GM23248 (cell line): ENCODE data around the gene PPP1R1B. TPM values are rescaled to one million over a fixed set of nuclear protein-coding genes. Genes with fewer than 3 reads are reported as not detected.

ENCODE experiments used
- DNase-seq: peaks from one replicate; pipeline ENCODE4 v3.0.0-alpha.2; 2015
- H2AFZ ChIP-seq: fragments of 200-600 bp; sonication (generic); 2 replicates; pipeline ENCODE4 v1.6.1; 2016; ENCODE audit warnings: antibody characterized with exemption
- H3F3A ChIP-seq: fragments of 200-600 bp; sonication (generic); 2 replicates; pipeline ENCODE4 v1.6.1; 2016; ENCODE audit warnings: mild to moderate bottlenecking, antibody characterized with exemption, mixed run types; ENCODE audit not compliant: insufficient read depth
- H3K27ac ChIP-seq: fragments of 200-600 bp; sonication (generic); 2 replicates; pipeline ENCODE4 v1.5.1; 2016; ENCODE audit warnings: mild to moderate bottlenecking
- H3K27me3 ChIP-seq: fragments of 200-600 bp; sonication (generic); replicated peaks from 2 replicates; pipeline ENCODE4 v1.6.1; 2016; ENCODE audit warnings: mild to moderate bottlenecking; ENCODE audit not compliant: insufficient read depth
- H3K36me3 ChIP-seq: fragments of 200-600 bp; sonication (generic); 2 replicates; pipeline ENCODE4 v1.6.1; 2016; ENCODE audit warnings: low read depth, mild to moderate bottlenecking
- H3K4me1 ChIP-seq: fragments of 200-600 bp; sonication (generic); 2 replicates; pipeline ENCODE4 v1.6.1; 2016; ENCODE audit warnings: mild to moderate bottlenecking; ENCODE audit not compliant: insufficient read depth
- H3K4me2 ChIP-seq: fragments of 200-600 bp; sonication (generic); one replicate; pipeline ENCODE4 v1.6.1; 2016; ENCODE audit warnings: mild to moderate bottlenecking; ENCODE audit not compliant: unreplicated experiment
- H3K4me3 ChIP-seq: fragments of 200-600 bp; sonication (generic); 2 replicates; pipeline ENCODE4 v1.5.1; 2016; ENCODE audit warnings: mild to moderate bottlenecking
- H3K79me2 ChIP-seq: fragments of 200-600 bp; sonication (generic); 2 replicates; pipeline ENCODE4 v1.6.1; 2016; ENCODE audit warnings: mild to moderate bottlenecking; ENCODE audit not compliant: insufficient read depth
- H3K9ac ChIP-seq: fragments of 200-600 bp; sonication (generic); 2 replicates; pipeline ENCODE4 v1.6.1; 2016; ENCODE audit warnings: mild to moderate bottlenecking
- H3K9me2 ChIP-seq: fragments of 200-600 bp; sonication (generic); 2 replicates; pipeline ENCODE4 v1.6.1; 2016; ENCODE audit warnings: mixed run types, mild to moderate bottlenecking, moderate library complexity; ENCODE audit not compliant: insufficient read depth
- H3K9me3 ChIP-seq: fragments of 200-600 bp; sonication (generic); one replicate; pipeline ENCODE4 v1.6.1; 2017; ENCODE audit warnings: low read depth
- H4K20me1 ChIP-seq: fragments of 200-600 bp; sonication (generic); 2 replicates; pipeline ENCODE4 v1.6.0; 2016; ENCODE audit not compliant: insufficient read depth
- EZH2 ChIP-seq: fragments of 200-600 bp; sonication (generic); IDR thresholded peaks from 2 replicates; pipeline ENCODE4 v1.6.1; 2018; ENCODE audit warnings: antibody characterized with exemption, mild to moderate bottlenecking; ENCODE audit not compliant: insufficient read depth, poor library complexity, severe bottlenecking
- EZH2phosphoT487 ChIP-seq: fragments of 200-600 bp; sonication (generic); IDR thresholded peaks from 2 replicates; pipeline ENCODE4 v1.6.1; 2018; ENCODE audit warnings: antibody characterized with exemption, moderate library complexity, mild to moderate bottlenecking, low read depth; ENCODE audit not compliant: insufficient read depth
- WGBS, 2 experiments: methylation state at CpG; one replicate each; pipeline ENCODE4 v1.1.6; 2015 to 2017; ENCODE audit warnings: low lambda C conversion rate in 2 of 2, low coverage in 1 of 2; ENCODE audit errors: missing lambda C conversion rate in 2 of 2; 5-methylcytosine and 5-hydroxymethylcytosine counted together
- in situ Hi-C: fragments of 300-500 bp; cut with MboI; formaldehyde crosslinking; loops from 2 replicates; pipeline ENCODE4 v1.15.0; 2020
- polyA plus RNA-seq: library from polyadenylated mRNA; unstranded; fragments of >200 nt; fragmentation: Nextera tagmentation; extraction: Ambion mirVana; gene quantifications from 2 replicates; pipeline ENCODE4 v1.2.1, GENCODE V29; 2016
- total RNA-seq: library from RNA; depleted of rRNA; stranded (reverse); fragments of >200 nt; shearing (Covaris generic); gene quantifications from 2 replicates; pipeline ENCODE4 v1.2.3, GENCODE V29; 2014; rRNA removed

Gene PPP1R1B
- total and polyA plus RNA-seq, 2 experiments from 2014 or later = not detected

DNA sequence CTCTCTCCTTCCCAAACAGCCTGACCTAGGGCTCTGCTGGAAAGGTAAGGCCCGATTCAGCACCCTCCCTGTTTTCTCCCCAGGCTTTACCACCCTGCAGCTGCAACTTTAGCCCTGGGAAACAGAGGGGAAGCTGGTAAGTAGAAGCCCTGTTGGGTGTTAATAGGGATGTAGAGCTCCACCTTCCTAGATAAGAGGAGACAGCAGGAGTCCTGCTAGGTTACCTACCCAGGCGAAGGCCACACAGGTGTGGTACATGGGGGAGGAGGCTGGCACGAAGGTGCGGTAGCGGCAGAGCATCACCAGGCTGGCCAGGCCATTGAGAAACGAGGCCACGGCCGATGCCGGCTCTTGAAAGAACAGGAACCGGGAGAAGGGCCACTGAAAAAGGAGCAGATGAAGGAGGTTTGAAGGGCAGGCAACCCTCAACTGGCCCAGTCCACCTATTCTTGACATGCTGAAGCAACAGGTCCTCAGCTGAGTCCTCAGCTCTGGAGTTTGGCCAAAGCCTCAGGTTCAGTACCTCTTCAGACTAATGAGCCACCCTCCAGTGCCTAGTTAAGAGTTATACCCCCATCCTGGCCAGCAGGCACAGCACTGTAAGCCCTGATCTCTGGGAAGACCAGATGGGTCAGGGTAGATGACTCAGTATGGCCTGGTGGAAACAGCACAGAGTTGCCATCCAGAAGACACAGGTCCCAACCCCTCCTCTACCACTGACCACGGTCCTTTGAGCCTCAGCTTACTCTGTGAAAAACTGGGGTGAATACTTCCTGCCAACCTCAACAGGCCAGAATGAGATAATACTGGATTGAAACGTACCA, 57.8 kb downstream of the PPP1R1B start:
- no peaks in the 10 kb centered on the region for H3K36me3 ChIP-seq
- TF ChIP-seq EZH2 (no peak), EZH2phosphoT487 (no peak)
- H3K9ac ChIP-seq = no peak overlapping the region
- H3K27ac ChIP-seq = no peak overlapping the region
- in situ Hi-C loops = no loop called here
- H3K9me3 ChIP-seq = no peaks in the 10 kb centered on the region
- DNase-seq = no peak
- H3K27me3 ChIP-seq = no peaks in the 10 kb centered on the region
- no peak overlapping the region for H2AFZ ChIP-seq
- peaks cover 8% of the 10 kb centered on the region; the same call in 1 of the 2 replicates for H3K9me2 ChIP-seq
- H3K4me3 ChIP-seq = no peak overlapping the region
- WGBS, 2 experiments = 91% methylated on average over 12 of the region's 12 CpGs
- peaks cover 22% of the 10 kb centered on the region for H3F3A ChIP-seq
- no peaks in the 10 kb centered on the region for H4K20me1 ChIP-seq
- H3K4me2 ChIP-seq = no peak overlapping the region
- no peaks in the 10 kb centered on the region for H3K79me2 ChIP-seq
- H3K4me1 ChIP-seq = peaks cover 8% of the 10 kb centered on the region

Other genes with a start within 250 kb of the PPP1R1B start
- gene FBXL20, start 225.3 kb upstream of the PPP1R1B start, total RNA-seq = 9.7 and 17.3 TPM in 2 replicates
- gene FBXL20, start 225.3 kb upstream of the PPP1R1B start, polyA plus RNA-seq = 10.7 and 11.3 TPM in 2 replicates
- 14.9 and 17.6 TPM in 2 replicates for gene MED1, start 175.7 kb upstream of the PPP1R1B start, total RNA-seq
- 15.4 and 17.2 TPM in 2 replicates for gene MED1, start 175.7 kb upstream of the PPP1R1B start, polyA plus RNA-seq
- 21.0 and 21.1 TPM in 2 replicates for gene CDK12, start 165.5 kb upstream of the PPP1R1B start, total RNA-seq
- gene CDK12, start 165.5 kb upstream of the PPP1R1B start, polyA plus RNA-seq = 8.2 and 8.9 TPM in 2 replicates
- gene NEUROD2, start 19.0 kb upstream of the PPP1R1B start, total RNA-seq = not detected in 2 replicates
- not detected in 2 replicates for gene NEUROD2, start 19.0 kb upstream of the PPP1R1B start, polyA plus RNA-seq
- gene STARD3, start 10.2 kb downstream of the PPP1R1B start, total RNA-seq = 34.0 and 41.0 TPM in 2 replicates
- gene STARD3, start 10.2 kb downstream of the PPP1R1B start, polyA plus RNA-seq = 32.3 and 34.1 TPM in 2 replicates
- gene TCAP, start 38.4 kb downstream of the PPP1R1B start, total RNA-seq = 0.43 TPM in 1 of 2 replicates, not detected in the other
- gene TCAP, start 38.4 kb downstream of the PPP1R1B start, polyA plus RNA-seq = not detected in 2 replicates
- gene PNMT, start 41.5 kb downstream of the PPP1R1B start, total RNA-seq = not detected in 2 replicates
- gene PNMT, start 41.5 kb downstream of the PPP1R1B start, polyA plus RNA-seq = not detected in 2 replicates
- 14.2 and 15.3 TPM in 2 replicates for gene PGAP3, start 61.1 kb downstream of the PPP1R1B start, total RNA-seq
- 9.2 and 10.6 TPM in 2 replicates for gene PGAP3, start 61.1 kb downstream of the PPP1R1B start, polyA plus RNA-seq
- gene ERBB2, start 73.1 kb downstream of the PPP1R1B start, total RNA-seq = 45.8 and 55.4 TPM in 2 replicates
- 28.5 and 30.3 TPM in 2 replicates for gene ERBB2, start 73.1 kb downstream of the PPP1R1B start, polyA plus RNA-seq
- 33.6 and 37.1 TPM in 2 replicates for gene MIEN1, start 103.6 kb downstream of the PPP1R1B start, total RNA-seq
- gene MIEN1, start 103.6 kb downstream of the PPP1R1B start, polyA plus RNA-seq = 85.4 and 88.4 TPM in 2 replicates
- gene GRB7, start 111.0 kb downstream of the PPP1R1B start, total RNA-seq = 0.25 TPM in 1 of 2 replicates, not detected in the other
- not detected in 2 replicates for gene GRB7, start 111.0 kb downstream of the PPP1R1B start, polyA plus RNA-seq
- gene IKZF3, start 237.4 kb downstream of the PPP1R1B start, total RNA-seq = not detected in 2 replicates
- gene IKZF3, start 237.4 kb downstream of the PPP1R1B start, polyA plus RNA-seq = 0.09 and 0.11 TPM in 2 replicates
- not detected in 2 replicates for gene ZPBP2, start 241.2 kb downstream of the PPP1R1B start, total RNA-seq
- not detected in 2 replicates for gene ZPBP2, start 241.2 kb downstream of the PPP1R1B start, polyA plus RNA-seq